ENCODE measurements around the gene TMBIM1. TPM values are rescaled to one million over a fixed set of nuclear protein-coding genes. Genes with fewer than 3 reads are reported as not detected.

TMBIM1 gene
- total RNA-seq, 1 experiment from 2014 or later: 154 TPM

Other genes starting within 250 kb of the TMBIM1 start
- not detected in 2 replicates for gene RUFY4, start 223.2 kb downstream of the TMBIM1 start, total RNA-seq (2014; rRNA removed; shearing (Covaris generic))
- gene CXCR2, start 166.5 kb downstream of the TMBIM1 start, total RNA-seq (2014; rRNA removed; shearing (Covaris generic)): 0.17 TPM in 1 of 2 replicates, not detected in the other
- gene CXCR1, start 125.5 kb downstream of the TMBIM1 start, total RNA-seq (2014; rRNA removed; shearing (Covaris generic)): not detected in 2 replicates
- 489 and 514 TPM in 2 replicates for gene ARPC2, start 75.3 kb downstream of the TMBIM1 start, total RNA-seq (2014; rRNA removed; shearing (Covaris generic))
- gene GPBAR1, start 31.5 kb downstream of the TMBIM1 start, total RNA-seq (2014; rRNA removed; shearing (Covaris generic)): not detected in 2 replicates
- gene AAMP, start 22.4 kb downstream of the TMBIM1 start, total RNA-seq (2014; rRNA removed; shearing (Covaris generic)): 217 and 254 TPM in 2 replicates
- gene PNKD, start 22.0 kb downstream of the TMBIM1 start, total RNA-seq (2014; rRNA removed; shearing (Covaris generic)): 68.9 and 78.6 TPM in 2 replicates
- not detected in 2 replicates for gene CATIP, start 64.4 kb upstream of the TMBIM1 start, total RNA-seq (2014; rRNA removed; shearing (Covaris generic))
- 0.19 TPM in 1 of 2 replicates, not detected in the other for gene SLC11A1, start 89.8 kb upstream of the TMBIM1 start, total RNA-seq (2014; rRNA removed; shearing (Covaris generic))
- gene CTDSP1, start 107.4 kb upstream of the TMBIM1 start, total RNA-seq (2014; rRNA removed; shearing (Covaris generic)): 44.9 and 65.3 TPM in 2 replicates
- gene VIL1, start 126.6 kb upstream of the TMBIM1 start, total RNA-seq (2014; rRNA removed; shearing (Covaris generic)): not detected in 2 replicates